Measurements from ENCODE around the gene FGA. TPM values are rescaled to one million over a fixed set of nuclear protein-coding genes. Genes with fewer than 3 reads are reported as not detected.

FGA gene
- polyA plus RNA-seq, 1 of the 3 experiments (the other 2 are of a cell fraction), result not detected

GRCh38 chr4:154604696-154605200, 14.2 kb upstream of the FGA start:
- DNase-seq, result no peak
- Histone ChIP-seq H3K9me2 (no peaks in the 10 kb centered on the region), H3K36me3 (replicated peaks in 1 of 2; ENCODE audit: control insufficient read depth in 1 of 2, insufficient read depth in 2 of 2, low read length in 1 of 2) (no peaks in the 10 kb centered on the region), H3K9me3 (no peaks in the 10 kb centered on the region), H4K20me1 (ENCODE audit: insufficient read depth) (no peaks in the 10 kb centered on the region), H2AFZ (ENCODE audit: low read depth) (no peak overlapping the region), H3K27me3 (ENCODE audit: insufficient read depth) (no peaks in the 10 kb centered on the region; the same call in 1 of the 2 replicates), H3K9ac (no peak overlapping the region), H3K4me1 (ENCODE audit: control insufficient read depth in 1 of 2, insufficient read depth in 2 of 2, low read depth in 1 of 2, low read length in 1 of 2) (no peaks in the 10 kb centered on the region), H3F3A (replicated peaks; ENCODE audit: insufficient read depth) (no peaks in the 10 kb centered on the region), H3K4me3 (ENCODE audit: low read depth in 2 of 2, low read length in 1 of 2) (no peak overlapping the region), H3K27ac (ENCODE audit: low read depth in 2 of 2, low read length in 1 of 2) (no peak overlapping the region), H3K79me2 (ENCODE audit: insufficient read depth) (no peaks in the 10 kb centered on the region), H3K4me2 (no peak overlapping the region)
- WGBS (ENCODE audit: low lambda C conversion rate), result 14% methylated on average over 4 of the region's 4 CpGs
- TF ChIP-seq RAD21 (IDR thresholded peaks at IDR 0.05; ENCODE audit: low read length) (no peak), ELF1 (IDR thresholded peaks at IDR 0.05) (no peak), TCF12 (IDR thresholded peaks at IDR 0.05) (no peak), NRF1 (IDR thresholded peaks at IDR 0.05; ENCODE audit: low read depth, low read length) (no peak)
- TF ChIP-seq, protein P1, sequence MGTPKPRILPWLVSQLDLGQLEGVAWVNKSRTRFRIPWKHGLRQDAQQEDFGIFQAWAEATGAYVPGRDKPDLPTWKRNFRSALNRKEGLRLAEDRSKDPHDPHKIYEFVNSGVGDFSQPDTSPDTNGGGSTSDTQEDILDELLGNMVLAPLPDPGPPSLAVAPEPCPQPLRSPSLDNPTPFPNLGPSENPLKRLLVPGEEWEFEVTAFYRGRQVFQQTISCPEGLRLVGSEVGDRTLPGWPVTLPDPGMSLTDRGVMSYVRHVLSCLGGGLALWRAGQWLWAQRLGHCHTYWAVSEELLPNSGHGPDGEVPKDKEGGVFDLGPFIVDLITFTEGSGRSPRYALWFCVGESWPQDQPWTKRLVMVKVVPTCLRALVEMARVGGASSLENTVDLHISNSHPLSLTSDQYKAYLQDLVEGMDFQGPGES (IDR thresholded peaks at IDR 0.05; ENCODE audit: low read depth, low read length), result no peak
- TF ChIP-seq, protein P2, sequence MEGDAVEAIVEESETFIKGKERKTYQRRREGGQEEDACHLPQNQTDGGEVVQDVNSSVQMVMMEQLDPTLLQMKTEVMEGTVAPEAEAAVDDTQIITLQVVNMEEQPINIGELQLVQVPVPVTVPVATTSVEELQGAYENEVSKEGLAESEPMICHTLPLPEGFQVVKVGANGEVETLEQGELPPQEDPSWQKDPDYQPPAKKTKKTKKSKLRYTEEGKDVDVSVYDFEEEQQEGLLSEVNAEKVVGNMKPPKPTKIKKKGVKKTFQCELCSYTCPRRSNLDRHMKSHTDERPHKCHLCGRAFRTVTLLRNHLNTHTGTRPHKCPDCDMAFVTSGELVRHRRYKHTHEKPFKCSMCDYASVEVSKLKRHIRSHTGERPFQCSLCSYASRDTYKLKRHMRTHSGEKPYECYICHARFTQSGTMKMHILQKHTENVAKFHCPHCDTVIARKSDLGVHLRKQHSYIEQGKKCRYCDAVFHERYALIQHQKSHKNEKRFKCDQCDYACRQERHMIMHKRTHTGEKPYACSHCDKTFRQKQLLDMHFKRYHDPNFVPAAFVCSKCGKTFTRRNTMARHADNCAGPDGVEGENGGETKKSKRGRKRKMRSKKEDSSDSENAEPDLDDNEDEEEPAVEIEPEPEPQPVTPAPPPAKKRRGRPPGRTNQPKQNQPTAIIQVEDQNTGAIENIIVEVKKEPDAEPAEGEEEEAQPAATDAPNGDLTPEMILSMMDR (IDR thresholded peaks at IDR 0.05), result no peak
- TF ChIP-seq, protein P3, sequence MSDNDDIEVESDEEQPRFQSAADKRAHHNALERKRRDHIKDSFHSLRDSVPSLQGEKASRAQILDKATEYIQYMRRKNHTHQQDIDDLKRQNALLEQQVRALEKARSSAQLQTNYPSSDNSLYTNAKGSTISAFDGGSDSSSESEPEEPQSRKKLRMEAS (IDR thresholded peaks at IDR 0.05; ENCODE audit: low read depth), result no peak
- POLR2A ChIA-PET, result no interaction called here
- CTCF ChIA-PET, result interaction anchor here (1.0 to 1.7 kb wide), 3 partner anchors 14 to 46 kb away, joined by 3 to 5 read pairs (median 4); no protein-coding TSS in a partner anchor

DNA sequence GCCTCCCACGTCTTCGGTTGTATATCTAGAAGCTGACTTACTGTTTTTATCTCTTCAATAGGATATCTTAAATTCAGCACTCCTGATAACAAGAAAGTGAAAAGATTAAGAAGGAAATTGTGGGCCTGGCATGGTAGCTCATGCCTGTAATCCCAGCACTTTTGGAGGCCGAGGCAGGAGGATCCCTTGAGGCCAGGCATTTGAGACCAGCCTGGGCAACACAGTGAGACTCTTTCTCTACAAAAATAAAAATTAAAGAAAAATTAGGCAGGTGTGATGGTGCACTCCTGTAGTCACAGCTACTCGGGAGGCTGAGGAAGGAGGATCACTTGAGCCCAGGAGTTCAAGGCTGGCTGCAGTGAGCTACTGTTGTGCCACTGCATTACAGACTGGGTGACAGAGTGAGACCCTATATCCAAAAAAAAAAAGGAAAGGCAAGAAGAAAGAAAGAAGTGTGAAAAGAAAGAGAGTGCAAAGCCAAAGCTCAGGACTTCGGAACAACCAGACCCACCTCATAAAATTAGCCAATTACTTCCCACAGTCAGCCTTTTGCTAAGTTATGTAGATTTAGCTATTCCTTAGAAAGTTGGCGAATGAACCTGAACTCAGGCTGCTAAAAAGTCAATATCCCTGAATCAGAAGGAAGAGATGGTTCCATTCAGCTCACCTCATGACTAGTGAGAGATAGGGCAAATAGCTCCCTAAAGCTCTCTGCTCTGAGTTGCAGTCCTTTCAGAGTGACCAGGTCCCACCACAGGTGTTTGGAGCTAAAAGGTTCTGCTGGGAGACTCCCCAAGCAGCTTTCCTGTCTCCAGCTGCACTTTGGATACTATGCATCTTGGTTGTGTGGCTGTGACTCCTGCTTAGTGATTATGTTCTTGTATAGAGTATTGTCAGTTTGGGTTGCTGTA, 12.7 kb upstream of the FGA start:
- H3K9me2 ChIP-seq, result no peaks in the 10 kb centered on the region
- no peaks in the 10 kb centered on the region for H3K4me1 ChIP-seq (ENCODE audit: control insufficient read depth in 1 of 2, insufficient read depth in 2 of 2, low read depth in 1 of 2, low read length in 1 of 2)
- ChIA-PET CTCF (interaction anchor here (0.6 to 2.3 kb wide), 4 partner anchors 16 to 1726 kb away, joined by 3 to 8 read pairs (median 6); no protein-coding TSS in a partner anchor), POLR2A (no interaction called here)
- H3K9ac ChIP-seq, result no peak overlapping the region
- H3K9me3 ChIP-seq, result no peaks in the 10 kb centered on the region
- DNase-seq, result no peak
- 10% methylated on average over 6 of the region's 6 CpGs for WGBS (ENCODE audit: low lambda C conversion rate)
- H3K4me3 ChIP-seq (ENCODE audit: low read depth in 2 of 2, low read length in 1 of 2), result no peak overlapping the region
- no peaks in the 10 kb centered on the region for H3K79me2 ChIP-seq (ENCODE audit: insufficient read depth)
- H3K4me2 ChIP-seq, result no peak overlapping the region
- H3F3A ChIP-seq (replicated peaks; ENCODE audit: insufficient read depth), result no peaks in the 10 kb centered on the region
- H3K36me3 ChIP-seq (replicated peaks in 1 of 2; ENCODE audit: control insufficient read depth in 1 of 2, insufficient read depth in 2 of 2, low read length in 1 of 2), result no peaks in the 10 kb centered on the region
- no peak overlapping the region for H2AFZ ChIP-seq (ENCODE audit: low read depth)
- no peaks in the 10 kb centered on the region for H4K20me1 ChIP-seq (ENCODE audit: insufficient read depth)
- H3K27me3 ChIP-seq (ENCODE audit: insufficient read depth), result peaks cover 7% of the 10 kb centered on the region; the same call in 1 of the 2 replicates
- TF ChIP-seq SIN3A (IDR thresholded peaks at IDR 0.05; ENCODE audit: borderline replicate concordance, low read depth, low read length) (no peak), TEAD4 (IDR thresholded peaks at IDR 0.05; ENCODE audit: borderline replicate concordance, insufficient read depth) (no peak), YY1 (IDR thresholded peaks at IDR 0.05; ENCODE audit: low read depth) (no peak), EZH2phosphoT487 (IDR thresholded peaks at IDR 0.05; ENCODE audit: borderline replicate concordance, low read depth) (no peak)
- no peak overlapping the region for H3K27ac ChIP-seq (ENCODE audit: low read depth in 2 of 2, low read length in 1 of 2)
